ENCODE measurements around the gene NRP1.

The NRP1 gene

GRCh38 chr10:33201056-33201780 is 133.2 kb downstream of the NRP1 start:
- no peak for FAIRE-seq

DNA sequence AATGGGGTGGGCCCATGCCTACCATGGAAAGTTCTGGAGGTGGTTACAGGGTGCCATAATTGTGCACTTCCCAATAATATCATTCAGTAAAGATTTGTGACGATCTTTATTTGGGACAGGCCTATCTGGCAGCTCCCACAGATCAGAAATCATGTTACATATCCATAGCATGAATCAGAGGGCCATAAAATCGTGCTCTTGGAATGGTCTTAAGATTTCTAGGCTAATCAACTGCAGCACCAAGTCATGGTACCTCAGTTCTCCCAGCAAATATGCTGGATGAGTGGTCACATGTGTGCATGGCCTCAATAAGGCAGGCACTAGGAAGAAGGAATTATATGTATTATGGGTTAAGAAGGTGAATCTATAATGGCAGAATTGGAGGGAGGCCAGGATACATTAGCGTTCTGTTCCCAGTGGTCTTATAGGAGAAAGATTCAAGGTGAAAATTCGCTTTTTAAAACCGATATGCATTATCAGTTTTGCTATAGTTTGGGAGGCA is 134.7 kb downstream of the NRP1 start:
- no peak for FAIRE-seq

DNA sequence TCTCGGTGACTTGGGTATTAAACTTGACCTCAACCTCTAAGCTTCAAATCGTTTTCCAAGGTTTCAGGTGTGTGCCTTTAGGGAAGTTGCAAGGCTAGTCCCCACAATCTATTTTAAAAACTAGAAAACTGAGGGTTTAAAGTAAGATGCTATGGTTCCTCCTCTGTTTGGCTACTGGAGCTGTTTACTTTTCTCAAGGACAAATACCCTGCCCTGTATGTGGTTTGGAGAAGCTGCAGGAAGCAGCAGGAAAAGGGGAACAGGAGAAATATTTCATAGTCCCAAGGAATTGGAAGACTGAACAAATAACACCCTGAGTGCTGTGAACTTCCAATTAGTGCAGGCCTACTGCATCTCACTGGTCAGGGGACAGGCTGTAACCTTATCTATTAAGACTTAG is 135.9 kb downstream of the NRP1 start:
- no peak for FAIRE-seq

DNA sequence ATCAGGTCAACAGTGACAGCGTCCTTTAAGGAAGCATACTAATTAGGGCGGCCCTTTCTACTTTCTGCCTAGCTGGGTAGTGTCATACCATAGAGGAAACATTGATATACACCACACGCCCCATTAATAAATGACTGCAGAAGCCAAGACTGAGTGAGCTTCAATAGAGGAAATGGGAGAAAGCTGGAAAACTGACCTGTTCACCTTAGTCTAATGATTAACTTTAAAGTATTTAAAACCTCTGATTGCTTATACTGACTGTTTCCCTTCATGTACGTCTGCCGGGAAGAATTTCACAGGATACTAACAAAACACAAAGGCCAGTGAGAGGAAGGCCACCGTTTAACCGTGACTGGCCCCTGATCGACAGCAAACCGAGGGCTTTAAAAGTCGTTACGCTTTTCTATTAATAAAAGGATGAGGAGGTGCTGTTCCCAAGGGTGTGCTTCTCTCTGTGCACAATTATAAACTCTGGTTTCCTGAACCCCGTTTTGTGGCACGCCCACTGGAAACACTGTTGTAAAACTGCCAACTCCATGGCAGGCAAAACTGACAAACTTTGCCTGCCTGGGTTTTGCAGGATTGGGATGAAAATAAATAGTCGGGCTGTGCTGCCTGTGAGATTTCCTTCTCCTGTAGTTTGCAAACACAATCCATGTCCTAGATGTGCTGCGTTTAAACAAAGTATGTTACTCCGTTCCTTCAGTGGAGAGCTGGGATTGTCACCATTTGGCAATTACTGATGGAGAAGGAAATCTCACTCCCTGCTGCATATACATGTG is 137.6 kb downstream of the NRP1 start:
- no peak for FAIRE-seq

- no peak for FAIRE-seq
These were observed 138.1 kb downstream of the NRP1 start for GRCh38 chr10:33196377-33196706.

- no peak for FAIRE-seq
These were observed 138.7 kb downstream of the NRP1 start for GRCh38 chr10:33195608-33196376.

DNA sequence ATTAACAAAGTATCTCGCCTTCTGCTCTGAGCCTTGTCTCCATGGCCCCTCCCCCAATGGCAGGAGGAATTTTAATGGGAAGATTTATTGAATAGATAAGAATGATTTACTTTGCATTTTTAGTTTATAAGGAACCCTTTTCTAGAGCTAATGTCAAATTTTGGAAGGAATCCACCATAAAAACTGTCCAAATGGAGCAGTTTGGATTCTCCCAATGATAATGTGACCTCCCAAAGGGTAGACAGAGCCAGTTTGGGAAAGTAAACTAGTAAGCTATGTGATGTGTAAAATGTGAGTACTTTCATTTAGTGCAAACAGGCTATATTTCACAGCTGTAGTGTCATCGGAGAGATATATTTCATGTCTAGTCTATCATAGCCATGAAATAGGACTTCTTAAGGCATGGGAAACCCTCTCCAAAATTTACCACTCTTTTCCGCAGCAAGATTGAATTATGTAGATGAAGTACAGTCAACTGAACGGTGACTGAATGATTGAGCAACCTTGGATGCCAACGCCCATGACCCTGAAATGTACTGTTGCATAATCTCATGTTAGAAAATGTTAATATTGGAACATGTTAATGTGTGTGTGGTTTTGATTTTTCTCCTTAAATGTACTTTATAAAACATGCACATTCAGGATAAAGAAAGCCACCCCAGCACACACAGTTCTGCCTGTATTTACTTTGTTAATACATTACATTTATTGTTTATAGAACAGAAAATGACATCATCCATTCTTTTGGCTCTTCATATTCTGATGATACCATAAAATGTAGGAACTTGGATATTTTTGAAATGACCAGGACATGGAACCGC is 140.6 kb downstream of the NRP1 start:
- FAIRE-seq, result no peak

GRCh38 chr10:33193057-33193700 is 141.3 kb downstream of the NRP1 start:
- FAIRE-seq, result peak; percentile 60

DNA sequence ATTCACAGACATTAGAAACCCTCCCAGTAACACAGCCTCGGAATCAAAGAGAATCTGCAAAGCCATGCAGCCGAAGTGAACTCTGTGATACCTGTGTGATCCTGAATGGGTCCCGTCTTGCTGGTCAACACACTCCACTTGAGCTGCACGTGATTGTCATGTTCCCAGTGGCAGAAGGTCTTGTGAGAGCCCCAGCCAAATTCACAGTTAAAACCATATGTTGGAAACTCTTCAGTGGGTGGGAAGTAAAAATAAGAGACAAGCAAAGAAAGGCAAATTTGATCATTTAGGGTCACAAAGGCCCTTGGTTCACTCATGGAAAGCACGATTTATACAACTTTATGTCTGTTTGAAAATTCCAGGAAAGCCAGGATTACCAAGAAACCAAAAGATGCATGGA is 142.3 kb downstream of the NRP1 start:
- FAIRE-seq, result no peak

DNA sequence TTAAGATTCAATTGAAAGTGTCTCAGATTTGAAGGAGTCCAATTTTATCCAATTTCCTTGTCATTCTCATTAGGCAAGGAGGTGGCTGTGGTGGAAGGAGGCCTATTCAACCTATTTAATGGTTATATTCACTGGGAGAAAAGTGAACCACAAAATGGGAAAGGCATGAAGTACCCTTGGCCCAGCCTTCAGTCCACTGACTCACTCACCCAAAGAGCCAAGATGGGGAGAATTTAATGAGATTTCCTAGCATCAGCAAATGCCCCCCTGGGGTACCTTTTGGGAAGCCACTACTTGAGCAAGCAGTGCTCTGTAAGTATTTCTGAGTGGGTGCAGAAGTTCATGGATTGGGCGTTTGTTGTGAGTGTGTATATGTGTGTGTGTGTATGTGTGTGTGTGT is 144.1 kb downstream of the NRP1 start:
- no peak for FAIRE-seq

DNA sequence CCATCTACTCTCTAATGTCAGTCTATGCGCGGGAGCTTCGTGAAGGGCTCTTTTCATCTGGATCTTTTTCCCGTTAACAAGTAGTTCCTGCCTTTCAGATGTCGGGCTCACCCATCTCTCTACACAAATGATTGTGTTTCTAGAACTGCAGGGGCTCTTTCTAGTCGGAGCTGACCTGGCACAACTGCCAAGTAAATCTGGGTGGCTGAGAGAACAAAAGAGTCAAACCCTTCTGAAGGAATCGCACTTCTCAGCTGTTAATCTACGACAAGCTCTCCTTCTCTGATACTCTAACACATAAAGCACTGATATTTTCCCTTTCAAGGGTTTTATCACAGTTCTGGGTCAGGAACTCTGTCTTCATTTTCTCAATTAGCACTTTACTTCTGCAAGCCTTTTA is 144.7 kb downstream of the NRP1 start:
- no peak for FAIRE-seq

DNA sequence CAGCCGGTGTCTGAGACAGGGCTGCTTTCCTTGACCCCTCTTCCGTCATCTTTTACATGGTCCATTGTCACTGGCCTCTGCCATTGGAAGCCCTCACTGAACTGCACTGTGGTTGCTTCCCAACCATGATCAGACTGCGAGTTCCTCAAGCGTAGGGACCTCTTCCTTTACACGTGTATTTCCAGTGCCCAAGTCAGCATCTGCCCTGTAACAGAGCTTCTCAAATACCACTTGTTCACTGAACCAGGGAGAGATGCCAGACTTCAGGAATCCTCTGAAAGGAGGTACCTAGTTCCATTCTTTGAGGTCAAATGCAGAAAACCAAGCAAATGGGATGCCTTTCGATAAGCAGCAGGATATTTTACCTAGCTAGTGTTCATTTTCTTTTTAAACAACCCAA is 145.1 kb downstream of the NRP1 start:
- no peak for FAIRE-seq

DNA sequence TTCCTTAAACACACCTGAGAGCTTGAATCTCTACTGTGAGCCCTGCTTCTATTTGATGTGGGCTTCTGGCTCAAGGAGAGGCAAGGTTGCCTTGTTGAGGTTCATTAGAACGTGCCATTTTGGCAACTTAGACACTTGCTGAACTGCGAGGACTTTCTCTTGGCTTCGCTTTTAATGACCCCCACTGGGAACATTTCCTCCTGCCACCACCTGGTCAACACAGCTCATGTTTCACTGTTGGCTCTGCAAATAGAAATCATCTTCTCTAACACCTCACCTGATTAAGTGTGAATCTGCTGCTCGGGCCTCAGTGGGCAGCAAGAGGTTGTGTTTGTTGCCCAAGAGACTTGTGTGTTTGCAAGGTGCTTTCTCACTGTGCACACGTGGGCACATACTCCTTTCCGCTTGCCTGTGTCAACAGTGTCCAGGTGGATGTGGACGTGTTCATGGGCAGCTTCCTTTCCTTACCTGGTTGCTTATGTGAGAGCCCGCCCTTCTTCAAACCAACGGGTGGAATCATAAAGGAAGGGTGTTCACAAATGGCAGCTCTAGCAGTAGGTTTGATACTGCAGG is 147.0 kb downstream of the NRP1 start:
- FAIRE-seq, result no peak

GRCh38 chr10:33186150-33186549 is 148.3 kb downstream of the NRP1 start:
- FAIRE-seq, result no peak

DNA sequence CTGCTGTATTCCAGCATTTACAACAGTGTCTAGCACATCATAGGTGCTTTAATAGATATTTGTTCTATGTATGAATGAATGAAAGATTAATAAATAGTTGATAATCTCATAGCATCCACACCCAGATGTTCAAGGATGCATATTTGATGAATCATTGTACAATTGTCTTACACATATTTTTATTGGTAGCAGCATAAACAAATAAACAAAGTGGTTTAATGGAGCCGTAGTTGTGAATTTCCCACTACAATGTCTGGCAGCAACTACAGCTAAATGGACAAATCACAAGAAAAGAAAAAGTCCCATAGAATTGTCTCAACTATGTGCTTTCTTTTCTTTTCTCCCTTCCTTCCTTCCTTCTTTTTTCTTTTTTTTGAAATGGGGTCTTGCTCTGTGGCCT is 150.8 kb downstream of the NRP1 start:
- FAIRE-seq, result no peak

DNA sequence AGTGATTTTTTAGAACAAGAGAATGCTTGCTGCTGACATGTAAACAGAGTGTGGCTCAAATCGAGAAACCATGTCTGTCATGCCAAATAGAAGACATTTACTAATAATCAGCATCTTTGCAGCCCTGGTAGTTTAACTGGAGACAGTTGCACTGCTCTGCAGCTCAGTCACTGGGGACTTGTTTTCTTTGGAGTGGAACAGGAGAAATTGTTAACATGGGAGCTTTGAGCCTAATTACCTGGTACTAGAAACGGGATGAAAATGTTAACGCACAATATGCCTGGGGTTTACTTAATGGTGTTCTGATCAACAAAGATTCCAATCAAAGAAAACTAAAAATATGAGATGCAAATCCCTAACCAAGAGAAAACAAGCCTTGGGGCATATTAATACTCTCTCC is 153.5 kb downstream of the NRP1 start:
- FAIRE-seq, result no peak

DNA sequence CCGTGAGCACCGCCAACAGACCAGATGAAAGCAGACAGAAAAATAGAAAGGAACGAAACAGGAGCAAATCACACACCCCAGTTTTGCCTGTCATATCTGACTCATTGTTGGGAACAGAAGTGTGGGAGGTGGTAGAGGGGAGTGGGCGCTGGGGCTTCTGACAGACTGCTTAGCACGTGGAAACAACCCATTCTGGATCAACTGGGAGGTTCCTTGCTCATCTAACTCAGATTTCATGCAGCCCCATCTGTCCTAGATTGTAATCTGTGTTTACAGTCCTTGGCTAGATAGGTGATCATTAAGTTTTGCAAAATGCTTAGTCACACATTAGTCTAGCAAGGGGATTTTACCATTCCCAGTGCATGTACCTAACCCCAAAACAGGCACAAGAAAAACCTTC is 154.1 kb downstream of the NRP1 start:
- no peak for FAIRE-seq

DNA sequence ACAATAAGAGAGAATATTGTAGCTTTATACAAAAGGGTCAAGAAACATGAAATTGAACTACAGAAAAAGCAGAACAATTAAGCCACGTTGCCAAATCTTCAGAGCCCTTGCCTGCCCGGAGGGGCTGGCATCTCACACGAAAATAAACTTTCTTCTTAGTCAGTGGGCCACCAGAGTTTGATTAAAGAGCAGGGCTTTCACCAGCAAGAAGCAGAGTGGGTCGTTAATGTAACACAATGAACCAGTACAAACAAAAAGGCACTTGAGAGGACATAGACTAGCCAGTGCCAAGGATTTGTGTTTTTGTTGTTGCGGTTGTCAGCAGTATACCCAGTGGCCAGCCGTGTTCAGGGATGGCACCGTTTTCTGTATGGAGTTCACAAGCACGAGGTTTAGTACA is 155.4 kb downstream of the NRP1 start:
- FAIRE-seq, result no peak

DNA sequence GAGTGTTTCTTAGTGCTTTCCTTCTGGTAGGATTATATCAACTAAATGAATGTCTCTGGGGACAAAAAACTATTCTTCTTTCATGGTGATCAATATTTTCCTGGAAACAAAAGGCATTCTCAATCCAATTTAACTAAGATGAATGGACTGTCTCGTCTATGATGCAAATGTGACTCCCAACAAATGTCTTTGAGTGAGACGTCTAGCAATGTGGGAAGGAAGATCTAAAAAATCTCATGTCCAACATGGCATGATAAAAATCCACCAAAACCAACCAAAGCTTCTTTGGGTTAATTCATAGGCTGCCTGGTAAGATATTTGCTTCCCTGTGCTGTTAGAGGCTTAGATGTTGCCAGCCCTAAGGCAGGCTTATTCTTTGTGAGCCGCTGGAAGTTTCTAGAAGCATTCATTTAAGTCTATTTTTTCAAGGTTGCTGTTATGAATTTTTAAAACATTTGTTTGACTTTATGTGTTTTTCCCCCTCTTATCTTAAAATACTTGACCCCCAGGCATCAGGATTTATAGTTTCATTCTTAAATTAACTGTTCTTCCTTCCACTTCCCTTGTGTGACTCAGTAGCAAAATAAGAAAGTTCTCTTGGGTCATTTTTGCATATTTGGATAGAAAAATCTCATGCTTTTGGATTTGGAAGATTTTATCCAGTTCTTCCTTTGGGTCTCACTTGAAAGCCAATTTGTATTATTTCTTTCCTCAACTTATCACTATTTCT is 156.3 kb downstream of the NRP1 start:
- no peak for FAIRE-seq

- no peak for FAIRE-seq
These were observed 157.8 kb downstream of the NRP1 start for GRCh38 chr10:33176688-33177087.
